IMR-90 (cell line): ENCODE results near the gene MALRD1. TPM values are rescaled to one million over a fixed set of nuclear protein-coding genes. Genes with fewer than 3 reads are reported as not detected.

ENCODE experiments used
- ATAC-seq: fragments of 200-7000 bp; cut with Tn5 transposase; 2 replicates; pipeline ENCODE4 v1.9.1; 2020; ENCODE audit warnings: low read depth, mild to moderate bottlenecking, moderate library complexity
- BruUV-seq: library from RNA; stranded (reverse); fragments of 400-500 nt; replicated peaks from 2 replicates; lab custom pipeline; 2021; lab: Mats Ljungman, UMichigan
- CTCF ChIA-PET: fragments of 300-600 bp; formaldehyde crosslinking; extraction: SDS; loops from one replicate; lab custom pipeline; 2021; ENCODE audit warnings: antibody characterized with exemption; lab: Yijun Ruan, JAX
- POLR2A ChIA-PET: fragments of 300-600 bp; sonication (Branson Sonifier 250); formaldehyde crosslinking; loops from one replicate; lab custom pipeline; 2022; ENCODE audit warnings: antibody characterized with exemption; ENCODE audit not compliant: unreplicated experiment; lab: Charles Lee
- DNase-seq: peaks from one replicate; pipeline ENCODE4 v3.0.0; 2013
- H2AFZ ChIP-seq: replicated peaks from 2 replicates; pipeline ENCODE3; 2013; ENCODE audit warnings: low read length, mild to moderate bottlenecking; ENCODE audit not compliant: poor library complexity
- H2AK5ac ChIP-seq: 2 replicates; pipeline ENCODE4 v1.6.1; 2013; ENCODE audit warnings: low read depth, low read length, inconsistent platforms
- H2AK9ac ChIP-seq: replicated peaks from 2 replicates; pipeline ENCODE3; 2013; ENCODE audit warnings: mild to moderate bottlenecking, low read depth, low read length, moderate library complexity; ENCODE audit not compliant: poor library complexity
- H2BK120ac ChIP-seq: 2 replicates; pipeline ENCODE4 v1.6.1; 2013; ENCODE audit warnings: low read depth, low read length, inconsistent platforms
- H2BK15ac ChIP-seq: 3 replicates; pipeline ENCODE4 v1.6.1; 2013; ENCODE audit warnings: low read depth, low read length, inconsistent platforms
- H2BK20ac ChIP-seq: 2 replicates; pipeline ENCODE4 v1.6.1; 2013; ENCODE audit warnings: low read depth, mild to moderate bottlenecking, inconsistent platforms, low read length, moderate library complexity
- H2BK5ac ChIP-seq: 2 replicates; pipeline ENCODE4 v1.6.1; 2013; ENCODE audit warnings: mild to moderate bottlenecking, low read depth, low read length, inconsistent platforms; ENCODE audit not compliant: poor library complexity, severe bottlenecking
- H3K14ac ChIP-seq: replicated peaks from 2 replicates; pipeline ENCODE4 v1.6.1; 2013; ENCODE audit warnings: low read depth, low read length, inconsistent platforms
- H3K18ac ChIP-seq: 2 replicates; pipeline ENCODE4 v1.6.1; 2013; ENCODE audit warnings: low read depth, low read length, control low read depth
- H3K23ac ChIP-seq: 2 replicates; pipeline ENCODE4 v1.6.1; 2013; ENCODE audit warnings: low read depth, low read length, inconsistent platforms
- H3K27ac ChIP-seq: 2 replicates; pipeline ENCODE4 v1.5.1; 2013; ENCODE audit warnings: mild to moderate bottlenecking, control low read depth, low read length; ENCODE audit not compliant: insufficient read depth
- H3K27me3 ChIP-seq: 2 replicates; pipeline ENCODE4 v1.6.1; 2013; ENCODE audit warnings: low read length; ENCODE audit not compliant: control insufficient read depth, insufficient read depth
- H3K36me3 ChIP-seq: 2 replicates; pipeline ENCODE4 v1.6.1; 2013; ENCODE audit warnings: low read length, mixed read lengths; ENCODE audit not compliant: control insufficient read depth, insufficient read depth
- H3K4ac ChIP-seq: 2 replicates; pipeline ENCODE4 v1.6.1; 2013; ENCODE audit warnings: low read depth, low read length, inconsistent platforms
- H3K4me1 ChIP-seq: 2 replicates; pipeline ENCODE4 v1.6.1; 2013; ENCODE audit warnings: low read length, mixed read lengths; ENCODE audit not compliant: control insufficient read depth, insufficient read depth
- H3K4me2 ChIP-seq: 2 replicates; pipeline ENCODE4 v1.6.1; 2013; ENCODE audit warnings: low read depth, mild to moderate bottlenecking, control low read depth, low read length, moderate library complexity
- H3K4me3 ChIP-seq: 2 replicates; pipeline ENCODE4 v1.5.1; 2013; ENCODE audit warnings: low read depth, mild to moderate bottlenecking, control low read depth, low read length, moderate library complexity; ENCODE audit not compliant: insufficient read depth
- H3K56ac ChIP-seq: 2 replicates; pipeline ENCODE4 v1.6.1; 2013; ENCODE audit warnings: low read length, inconsistent platforms; ENCODE audit not compliant: insufficient read depth; ENCODE audit errors: extremely low read depth
- H3K79me1 ChIP-seq, 2 experiments: 2 replicates each; pipeline ENCODE4 v1.6.1; 2013; ENCODE audit warnings: low read length in 2 of 2, inconsistent platforms in 1 of 2, low read depth in 1 of 2
- H3K9ac ChIP-seq: 2 replicates; pipeline ENCODE4 v1.6.1; 2013; ENCODE audit warnings: low read depth, low read length, control low read depth
- H3K9me1 ChIP-seq: 2 replicates; pipeline ENCODE4 v1.6.1; 2013; ENCODE audit warnings: low read length, inconsistent platforms; ENCODE audit not compliant: insufficient read depth
- H3K9me3 ChIP-seq: 2 replicates; pipeline ENCODE4 v1.6.1; 2013; ENCODE audit warnings: low read length; ENCODE audit not compliant: control insufficient read depth, insufficient read depth
- H4K20me1 ChIP-seq: 2 replicates; pipeline ENCODE4 v1.6.1; 2013; ENCODE audit warnings: low read length, inconsistent platforms; ENCODE audit not compliant: insufficient read depth
- H4K5ac ChIP-seq: 2 replicates; pipeline ENCODE4 v1.6.1; 2013; ENCODE audit warnings: mild to moderate bottlenecking, low read depth, low read length, control low read depth
- H4K8ac ChIP-seq, 2 experiments: 2 replicates each; pipeline ENCODE4 v1.6.1; 2013; ENCODE audit warnings: low read depth in 2 of 2, low read length in 2 of 2, control low read depth in 1 of 2, inconsistent platforms in 1 of 2
- H4K91ac ChIP-seq: 2 replicates; pipeline ENCODE4 v1.6.1; 2013; ENCODE audit warnings: low read depth, low read length, inconsistent platforms; ENCODE audit not compliant: insufficient read depth
- FOS ChIP-seq: fragments of 150-350 bp; IDR thresholded peaks from 2 replicates; pipeline ENCODE4 v1.6.1; 2016; ENCODE audit warnings: low read depth, low read length
- NFE2L2 ChIP-seq: fragments of 150-350 bp; IDR thresholded peaks from 2 replicates; pipeline ENCODE4 v1.6.1; 2016; ENCODE audit warnings: low read depth, mild to moderate bottlenecking, low read length
- RCOR1 ChIP-seq: IDR thresholded peaks from 2 replicates; pipeline ENCODE4 v1.6.1; 2012; ENCODE audit warnings: mild to moderate bottlenecking, low read length, improper control_type of control experiment; ENCODE audit not compliant: insufficient replicate concordance
- WGBS, 2 experiments: methylation state at CpG; one replicate each; pipeline versions ENCODE4 v1.1.5 to v1.1.7; 2013; ENCODE audit warnings: missing lambda C conversion rate in 2 of 2; ENCODE audit not compliant: insufficient read length in 1 of 2; ENCODE audit errors: extremely low coverage in 2 of 2; 5-methylcytosine and 5-hydroxymethylcytosine counted together
- dilution Hi-C: fragments of 300-500 bp; cut with HindIII; formaldehyde crosslinking; loops from one replicate; pipeline ENCODE4 v1.14.3; 2018; ENCODE audit warnings: low sequenced_read_pairs; ENCODE audit not compliant: unreplicated experiment
- in situ Hi-C: fragments of 300-500 bp; cut with MboI; formaldehyde crosslinking; loops from 3 replicates; pipeline ENCODE4 v1.14.3; 2019; ENCODE audit warnings: low sequenced_read_pairs, inconsistent platforms, mixed read lengths
- intact Hi-C: fragments of 100-400 bp; cut with micrococcal nuclease; formaldehyde crosslinking; loops from 2 replicates; pipeline ENCODE4 v1.10.0; 2022
- polyA plus RNA-seq, 3 experiments: library from polyadenylated mRNA; depleted of rRNA; stranded (reverse); fragments of >200 nt; gene quantifications; 2 replicates each; pipeline ENCODE4 v1.2.3, GENCODE V29; 2012; ENCODE audit warnings: low replicate concordance in 1 of 3
- total RNA-seq: library from RNA; depleted of rRNA; stranded (reverse); fragments of >200 nt; gene quantifications from 2 replicates; pipeline ENCODE4 v1.2.3, GENCODE V29; 2012

The MALRD1 gene
- total and polyA plus RNA-seq, 2 of the 4 experiments (the other 2 are of a cell fraction) = 0.34 to 1.1 TPM

- dilution Hi-C loops (no loop called here), intact Hi-C loops (no loop called here), in situ Hi-C loops (no loop called here)
- no peak overlapping the region for H3K9ac ChIP-seq
- ChIA-PET POLR2A (no interaction called here), CTCF (no interaction called here)
- no peaks in the 10 kb centered on the region for H3K36me3 ChIP-seq
- H3K14ac ChIP-seq = no peak overlapping the region
- no TSS peak for BruUV-seq
- H4K5ac ChIP-seq = no peak overlapping the region
- no peak overlapping the region for H2BK15ac ChIP-seq
- DNase-seq (no peak), ATAC-seq (no peak)
- no peak overlapping the region for H3K4me3 ChIP-seq
- TF ChIP-seq FOS = no peak
- no peak for TF ChIP-seq NFE2L2
- TF ChIP-seq RCOR1 = no peak
- no peak overlapping the region for H3K56ac ChIP-seq
- no peaks in the 10 kb centered on the region for H4K20me1 ChIP-seq
- H2AFZ ChIP-seq = no peak overlapping the region
- H2BK5ac ChIP-seq = no peak overlapping the region
- H3K27me3 ChIP-seq = no peaks in the 10 kb centered on the region
- no peak overlapping the region for H4K91ac ChIP-seq
- no peak overlapping the region for H3K4me2 ChIP-seq
- H3K4ac ChIP-seq = no peak overlapping the region
- no peak overlapping the region for H4K8ac ChIP-seq
- no CpG with 5 or more reads among the region's 2 CpGs for WGBS, 2 experiments
- H2BK20ac ChIP-seq = no peak overlapping the region
- no peak overlapping the region for H2BK120ac ChIP-seq
- no peak overlapping the region for H3K27ac ChIP-seq
- H3K4me1 ChIP-seq = peaks cover 2% of the 10 kb centered on the region
- no peaks in the 10 kb centered on the region for H3K79me1 ChIP-seq
- H3K23ac ChIP-seq = peak overlapping the region; percentile 42; the same call in 1 of the 2 replicates
- no peaks in the 10 kb centered on the region for H3K9me1 ChIP-seq
- no peak overlapping the region for H2AK9ac ChIP-seq
- no peak overlapping the region for H2AK5ac ChIP-seq
- H3K9me3 ChIP-seq = no peaks in the 10 kb centered on the region
- no peak overlapping the region for H3K18ac ChIP-seq
These were observed 679.8 kb downstream of the MALRD1 start for GRCh38 chr10:19728376-19728775.
